ENCODE results near the gene GID8. TPM values are rescaled to one million over a fixed set of nuclear protein-coding genes. Genes with fewer than 3 reads are reported as not detected.
A peak's percentile ranks its signal among the peaks of the same experiment; 100 is the strongest.

Gene GID8
- total RNA-seq, 2 experiments from 2014 or later = 39.6 to 46.1 TPM

DNA sequence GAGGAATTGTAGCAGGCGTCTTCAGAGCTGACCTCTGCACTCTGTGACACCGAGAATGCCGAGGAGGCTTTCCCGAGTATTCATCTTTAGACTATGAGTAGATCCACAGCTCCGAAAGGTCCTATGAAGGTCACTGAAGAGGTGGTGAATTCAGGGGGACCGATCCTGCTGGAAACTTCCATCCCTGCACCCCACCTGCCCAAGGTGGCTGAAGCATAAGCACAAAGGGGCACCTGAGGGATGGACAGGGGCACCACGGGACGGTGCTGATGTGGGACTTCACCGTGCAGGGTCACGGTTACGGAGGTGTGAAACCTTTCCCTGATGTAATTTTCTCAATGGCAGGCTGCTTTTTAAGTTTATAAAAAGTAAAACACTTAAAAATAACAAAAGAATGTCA lies 36.1 kb upstream of the GID8 start:
- TF ChIP-seq, protein P1, sequence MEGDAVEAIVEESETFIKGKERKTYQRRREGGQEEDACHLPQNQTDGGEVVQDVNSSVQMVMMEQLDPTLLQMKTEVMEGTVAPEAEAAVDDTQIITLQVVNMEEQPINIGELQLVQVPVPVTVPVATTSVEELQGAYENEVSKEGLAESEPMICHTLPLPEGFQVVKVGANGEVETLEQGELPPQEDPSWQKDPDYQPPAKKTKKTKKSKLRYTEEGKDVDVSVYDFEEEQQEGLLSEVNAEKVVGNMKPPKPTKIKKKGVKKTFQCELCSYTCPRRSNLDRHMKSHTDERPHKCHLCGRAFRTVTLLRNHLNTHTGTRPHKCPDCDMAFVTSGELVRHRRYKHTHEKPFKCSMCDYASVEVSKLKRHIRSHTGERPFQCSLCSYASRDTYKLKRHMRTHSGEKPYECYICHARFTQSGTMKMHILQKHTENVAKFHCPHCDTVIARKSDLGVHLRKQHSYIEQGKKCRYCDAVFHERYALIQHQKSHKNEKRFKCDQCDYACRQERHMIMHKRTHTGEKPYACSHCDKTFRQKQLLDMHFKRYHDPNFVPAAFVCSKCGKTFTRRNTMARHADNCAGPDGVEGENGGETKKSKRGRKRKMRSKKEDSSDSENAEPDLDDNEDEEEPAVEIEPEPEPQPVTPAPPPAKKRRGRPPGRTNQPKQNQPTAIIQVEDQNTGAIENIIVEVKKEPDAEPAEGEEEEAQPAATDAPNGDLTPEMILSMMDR (IDR thresholded peaks at IDR 0.05) = no peak
- H3K9me3 ChIP-seq (ENCODE audit: control insufficient read depth in 1 of 2, insufficient read depth in 1 of 2, low read length in 2 of 2) = no peaks in the 10 kb centered on the region
- ChIA-PET POLR2A (interaction anchor here (0.6 to 3.4 kb wide), 4 partner anchors 16 to 107 kb away, joined by 3 to 14 read pairs (median 6); partner anchors contain the start of gene GID8), CTCF (interaction anchor here (1.0 to 4.8 kb wide), 5 partner anchors 10 to 71 kb away, joined by 3 to 38 read pairs (median 15); partner anchors contain the start of gene DIDO1)
- H3K27me3 ChIP-seq (ENCODE audit: control insufficient read depth in 1 of 2, insufficient read depth in 2 of 2, low read length in 2 of 2) = no peaks in the 10 kb centered on the region
- Mint-ChIP-seq H3K4me1 (ENCODE audit: low read depth) (peaks cover 40% of the 10 kb centered on the region), H3K36me3 (ENCODE audit: low read depth) (peaks cover 81% of the 10 kb centered on the region), H3K27ac (peak overlapping the region; percentile 92), H3K9me3 (no peaks in the 10 kb centered on the region), H3K27me3 (no peaks in the 10 kb centered on the region), H3K4me3 (no peak overlapping the region)
- no peak overlapping the region for H3K27ac ChIP-seq (ENCODE audit: low read depth in 1 of 2, low read length in 2 of 2)
- H3K4me1 ChIP-seq (ENCODE audit: insufficient read depth, low read length) = peaks cover 29% of the 10 kb centered on the region
- no peak overlapping the region for H3K4me3 ChIP-seq (ENCODE audit: low read length)
- ATAC-seq (ENCODE audit: poor library complexity) = no peak
- no peak for DNase-seq
- intact Hi-C loops (cut with DNase I, micrococcal nuclease) = loop anchor here (2.0 to 5.0 kb wide), 2 partner anchors 23 to 35 kb away; partner anchors contain the start of gene GID8 (in 2 of the 2)
- H3K36me3 ChIP-seq (ENCODE audit: insufficient read depth, low read length) = peaks cover 55% of the 10 kb centered on the region

DNA sequence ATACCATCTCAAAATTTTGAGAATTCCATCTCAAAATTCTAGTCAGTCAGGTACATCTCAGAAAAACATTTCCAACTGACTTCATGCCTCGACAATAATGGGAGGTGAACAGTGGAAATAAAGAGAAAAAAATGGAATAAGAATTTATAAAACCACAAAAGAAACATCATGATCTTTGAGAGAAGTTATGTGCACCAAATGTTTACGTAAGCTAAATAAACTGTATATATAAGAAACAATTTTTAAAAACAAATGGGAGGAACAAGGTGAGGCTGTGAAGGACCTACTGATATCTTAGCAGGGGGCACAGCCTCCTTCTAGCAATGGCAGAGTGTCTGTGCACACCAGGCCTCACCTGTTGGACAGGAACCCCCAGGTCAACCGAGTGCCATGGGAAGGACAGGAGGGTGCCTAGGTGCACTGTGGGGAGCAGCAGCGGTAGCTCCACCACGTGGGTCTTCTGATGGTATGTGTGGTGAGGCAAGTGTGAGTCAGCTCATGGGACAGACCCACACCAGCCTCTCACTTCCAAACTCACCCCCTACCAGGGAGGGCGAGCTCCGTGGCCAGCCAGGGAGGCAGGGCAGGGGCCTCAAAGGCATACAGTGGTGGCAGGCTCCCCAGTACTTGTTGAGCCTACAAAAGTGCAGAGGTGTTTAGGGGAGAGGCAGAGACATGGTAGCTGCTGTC lies 34.9 kb upstream of the GID8 start:
- no peaks in the 10 kb centered on the region for H3K27me3 Mint-ChIP-seq
- intact Hi-C loops (cut with DNase I, micrococcal nuclease) = loop anchor here (5.0 kb wide), 1 partner anchor 34 kb away; the partner anchor contains the start of gene GID8 (in 2 of the 2)
- no peaks in the 10 kb centered on the region for H3K9me3 ChIP-seq (ENCODE audit: control insufficient read depth in 1 of 2, insufficient read depth in 1 of 2, low read length in 2 of 2)
- peaks cover 83% of the 10 kb centered on the region for H3K36me3 Mint-ChIP-seq (ENCODE audit: low read depth)
- DNase-seq (no peak), ATAC-seq (ENCODE audit: poor library complexity) (no peak)
- no peak overlapping the region for H3K4me3 ChIP-seq (ENCODE audit: low read length)
- H3K27me3 ChIP-seq (ENCODE audit: control insufficient read depth in 1 of 2, insufficient read depth in 2 of 2, low read length in 2 of 2) = no peaks in the 10 kb centered on the region
- H3K4me1 Mint-ChIP-seq (ENCODE audit: low read depth) = peaks cover 39% of the 10 kb centered on the region
- POLR2A ChIA-PET = interaction anchor here (1.3 to 3.4 kb wide), 3 partner anchors 11 to 16 kb away, joined by 4 to 14 read pairs (median 6); no protein-coding TSS in a partner anchor
- no peaks in the 10 kb centered on the region for H3K9me3 Mint-ChIP-seq
- H3K27ac ChIP-seq (ENCODE audit: low read depth in 1 of 2, low read length in 2 of 2) = no peak overlapping the region
- TF ChIP-seq, protein P1 (IDR thresholded peaks at IDR 0.05) = no peak
- peaks cover 27% of the 10 kb centered on the region for H3K4me1 ChIP-seq (ENCODE audit: insufficient read depth, low read length)
- CTCF ChIA-PET = interaction anchor here (1.1 to 2.0 kb wide), 4 partner anchors 14 to 21 kb away, joined by 3 to 6 read pairs (median 4); no protein-coding TSS in a partner anchor
- no peak overlapping the region for H3K27ac Mint-ChIP-seq
- H3K4me3 Mint-ChIP-seq = no peak overlapping the region
- H3K36me3 ChIP-seq (ENCODE audit: insufficient read depth, low read length) = peaks cover 67% of the 10 kb centered on the region

DNA sequence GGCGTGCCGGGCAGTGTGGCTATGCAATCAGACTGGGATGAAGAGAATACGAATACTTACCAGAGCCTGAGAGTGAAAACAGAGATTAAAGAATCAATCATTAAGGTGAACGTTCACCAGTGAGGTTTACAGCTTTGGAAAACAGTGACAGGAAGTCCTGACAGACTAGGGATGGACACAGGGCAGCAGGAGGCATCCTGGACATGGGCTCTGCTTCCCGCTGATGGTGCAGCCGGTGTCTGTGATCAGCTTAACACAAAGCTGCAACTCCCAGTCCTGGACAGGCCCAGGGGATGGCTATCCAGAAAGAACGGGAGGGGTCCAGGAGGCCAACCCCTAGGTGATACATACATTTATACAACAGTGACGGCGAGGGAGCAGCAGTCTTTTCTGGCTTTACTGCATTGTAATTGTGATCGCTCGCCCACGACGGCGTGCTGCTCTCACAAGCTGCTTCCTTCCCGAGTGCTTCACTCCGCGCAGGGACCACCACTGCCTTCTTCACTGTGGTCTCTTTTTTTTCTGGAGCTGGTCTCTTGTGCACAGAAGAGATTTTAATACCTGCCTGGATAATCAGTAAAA lies 32.3 kb upstream of the GID8 start:
- intact Hi-C loops (cut with DNase I, micrococcal nuclease) = no loop called here
- no peak overlapping the region for H3K4me3 ChIP-seq (ENCODE audit: low read length)
- no peaks in the 10 kb centered on the region for H3K27me3 Mint-ChIP-seq
- DNase-seq = no peak
- CTCF ChIA-PET = no interaction called here
- H3K9me3 Mint-ChIP-seq = no peaks in the 10 kb centered on the region
- H3K27me3 ChIP-seq (ENCODE audit: control insufficient read depth in 1 of 2, insufficient read depth in 2 of 2, low read length in 2 of 2) = no peaks in the 10 kb centered on the region
- no peak overlapping the region for H3K27ac Mint-ChIP-seq
- ATAC-seq (ENCODE audit: poor library complexity) = no peak
- H3K4me1 Mint-ChIP-seq (ENCODE audit: low read depth) = peaks cover 31% of the 10 kb centered on the region
- TF ChIP-seq, protein P1 (IDR thresholded peaks at IDR 0.05) = no peak
- H3K27ac ChIP-seq (ENCODE audit: low read depth in 1 of 2, low read length in 2 of 2) = no peak overlapping the region
- peaks cover 7% of the 10 kb centered on the region for H3K4me1 ChIP-seq (ENCODE audit: insufficient read depth, low read length)
- no peak overlapping the region for H3K4me3 Mint-ChIP-seq
- peaks cover 92% of the 10 kb centered on the region for H3K36me3 ChIP-seq (ENCODE audit: insufficient read depth, low read length)
- no peaks in the 10 kb centered on the region for H3K9me3 ChIP-seq (ENCODE audit: control insufficient read depth in 1 of 2, insufficient read depth in 1 of 2, low read length in 2 of 2)
- peaks cover 96% of the 10 kb centered on the region for H3K36me3 Mint-ChIP-seq (ENCODE audit: low read depth)
- POLR2A ChIA-PET = no interaction called here

Measured in CD4-positive, alpha-beta T cell (primary cell).